Neural cell (in vitro differentiated cells): ENCODE measurements around the gene WWC2. TPM values are rescaled to one million over a fixed set of nuclear protein-coding genes. Genes with fewer than 3 reads are reported as not detected.

Experiments
- H2AFZ ChIP-seq: fragments of 200-600, 300-800 bp; sonication (generic), shearing (Covaris generic); 2 replicates; pipeline ENCODE4 v1.6.0; 2014; ENCODE audit warnings: low read depth, mild to moderate bottlenecking, antibody characterized with exemption, low read length, moderate library complexity
- H3F3A ChIP-seq: fragments of 200-600 bp; shearing (Covaris generic); 2 replicates; pipeline ENCODE4 v1.6.1; 2016; ENCODE audit warnings: mild to moderate bottlenecking, moderate library complexity, mixed read lengths, antibody characterized with exemption, low read length; ENCODE audit not compliant: insufficient read depth, poor library complexity, severe bottlenecking
- H3K27ac ChIP-seq: fragments of 200-600, 300-800 bp; sonication (generic), shearing (Covaris generic); 2 replicates; pipeline ENCODE4 v1.5.1; 2014; ENCODE audit warnings: mild to moderate bottlenecking, low read length, moderate library complexity
- H3K27me3 ChIP-seq: fragments of 300-800, 200-600 bp; sonication (generic), shearing (Covaris generic); 2 replicates; pipeline ENCODE4 v1.6.0; 2014; ENCODE audit warnings: mild to moderate bottlenecking, low read depth, low read length, moderate library complexity; ENCODE audit not compliant: insufficient read depth
- H3K36me3 ChIP-seq: fragments of 300-800, 200-600 bp; sonication (generic), shearing (Covaris generic); 2 replicates; pipeline ENCODE4 v1.5.1; 2014; ENCODE audit warnings: mild to moderate bottlenecking, antibody characterized with exemption, low read length, moderate library complexity; ENCODE audit not compliant: insufficient read depth
- H3K4me2 ChIP-seq: fragments of 300-800, 200-600 bp; sonication (generic), shearing (Covaris generic); 2 replicates; pipeline ENCODE4 v1.6.0; 2014; ENCODE audit warnings: mild to moderate bottlenecking, low read length
- H3K4me3 ChIP-seq: fragments of 300-800, 200-600 bp; sonication (generic), shearing (Covaris generic); 2 replicates; pipeline ENCODE4 v1.5.1; 2014; ENCODE audit warnings: mild to moderate bottlenecking, low read length, moderate library complexity
- H3K79me2 ChIP-seq: fragments of 200-600 bp; shearing (Covaris generic); replicated peaks from 2 replicates; pipeline ENCODE4 v1.6.0; 2014; ENCODE audit warnings: mild to moderate bottlenecking, low read length, moderate library complexity; ENCODE audit not compliant: insufficient read depth
- H3K9ac ChIP-seq: fragments of 300-800, 200-600 bp; sonication (generic), shearing (Covaris generic); 2 replicates; pipeline ENCODE4 v1.6.1; 2016; ENCODE audit warnings: mild to moderate bottlenecking, low read length, mixed read lengths
- H3K9me2 ChIP-seq: fragments of 200-600 bp; shearing (Covaris generic); 2 replicates; pipeline ENCODE4 v1.6.1; 2016; ENCODE audit warnings: mild to moderate bottlenecking, low read length, mixed read lengths; ENCODE audit not compliant: insufficient read depth
- H3K9me3 ChIP-seq: fragments of 200-600, 300-800 bp; sonication (generic), shearing (Covaris generic); 2 replicates; pipeline ENCODE4 v1.6.1; 2016; ENCODE audit warnings: mild to moderate bottlenecking, mixed run types, low read length, moderate library complexity, mixed read lengths
- H4K20me1 ChIP-seq: fragments of 200-600 bp; shearing (Covaris generic); 2 replicates; pipeline ENCODE4 v1.6.1; 2016; ENCODE audit warnings: mild to moderate bottlenecking, mixed run types; ENCODE audit not compliant: insufficient read depth
- EP300 ChIP-seq: fragments of 450-650 bp; conservative IDR thresholded peaks from 2 replicates; pipeline ENCODE4 v1.6.1; 2014; ENCODE audit warnings: antibody characterized with exemption, mild to moderate bottlenecking, moderate library complexity; ENCODE audit not compliant: poor library complexity, severe bottlenecking
- EZH2 ChIP-seq: fragments of 200-600, 300-800 bp; shearing (Covaris generic), sonication (generic); IDR thresholded peaks from 2 replicates; pipeline ENCODE4 v1.6.1; 2014; ENCODE audit warnings: antibody characterized with exemption, low read length, borderline replicate concordance, mild to moderate bottlenecking; ENCODE audit not compliant: insufficient read depth, poor library complexity, severe bottlenecking
- MXI1 ChIP-seq: fragments of 450-650 bp; conservative IDR thresholded peaks from 2 replicates; pipeline ENCODE4 v1.6.1; 2014; ENCODE audit warnings: antibody characterized with exemption, mild to moderate bottlenecking; ENCODE audit not compliant: poor library complexity, severe bottlenecking
- POLR2AphosphoS5 ChIP-seq: IDR thresholded peaks from 2 replicates; pipeline ENCODE4 v1.6.1; 2012
- RAD21 ChIP-seq: fragments of 450-650 bp; conservative IDR thresholded peaks from 2 replicates; pipeline ENCODE4 v1.6.1; 2014; ENCODE audit warnings: antibody characterized with exemption, mild to moderate bottlenecking, moderate library complexity
- REST ChIP-seq: IDR thresholded peaks from 2 replicates; pipeline ENCODE4 v1.6.1; 2012; ENCODE audit warnings: borderline replicate concordance
- SMC3 ChIP-seq: fragments of 450-650 bp; conservative IDR thresholded peaks from 2 replicates; pipeline ENCODE4 v1.6.1; 2014; ENCODE audit warnings: antibody characterized with exemption, mild to moderate bottlenecking, moderate library complexity; ENCODE audit not compliant: poor library complexity
- TAF1 ChIP-seq: IDR thresholded peaks from 2 replicates; pipeline ENCODE4 v1.6.1; 2012; ENCODE audit warnings: low read depth
- polyA plus RNA-seq: library from polyadenylated mRNA; depleted of rRNA; stranded (reverse); fragments of >200 nt; gene quantifications from 2 replicates; pipeline ENCODE4 v1.2.3, GENCODE V29; 2014
- TF ChIP-seq, protein P1 (sequence below): fragments of 450-650 bp; IDR thresholded peaks from 2 replicates; pipeline ENCODE4 v1.5.1; 2014; ENCODE audit warnings: antibody characterized with exemption, mild to moderate bottlenecking, moderate library complexity; ENCODE audit not compliant: poor library complexity, severe bottlenecking

WWC2 gene
- polyA plus RNA-seq, 1 donor from 2014 or later: 5.7 TPM

- Histone ChIP-seq H4K20me1 (no peaks in the 10 kb centered on the region), H3K36me3 (peaks cover 5% of the 10 kb centered on the region), H3K4me2 (no peak overlapping the region), H2AFZ (no peak overlapping the region), H3K79me2 (no peaks in the 10 kb centered on the region), H3K9me2 (no peaks in the 10 kb centered on the region), H3K27me3 (no peaks in the 10 kb centered on the region), H3K27ac (no peak overlapping the region), H3K9me3 (no peaks in the 10 kb centered on the region), H3K9ac (no peak overlapping the region), H3K4me3 (no peak overlapping the region), H3F3A (no peaks in the 10 kb centered on the region)
- TF ChIP-seq SMC3 (no peak), EZH2 (no peak), EP300 (no peak), REST (no peak), TAF1 (no peak), POLR2AphosphoS5 (no peak), MXI1 (no peak), RAD21 (no peak)
- TF ChIP-seq, protein P1, sequence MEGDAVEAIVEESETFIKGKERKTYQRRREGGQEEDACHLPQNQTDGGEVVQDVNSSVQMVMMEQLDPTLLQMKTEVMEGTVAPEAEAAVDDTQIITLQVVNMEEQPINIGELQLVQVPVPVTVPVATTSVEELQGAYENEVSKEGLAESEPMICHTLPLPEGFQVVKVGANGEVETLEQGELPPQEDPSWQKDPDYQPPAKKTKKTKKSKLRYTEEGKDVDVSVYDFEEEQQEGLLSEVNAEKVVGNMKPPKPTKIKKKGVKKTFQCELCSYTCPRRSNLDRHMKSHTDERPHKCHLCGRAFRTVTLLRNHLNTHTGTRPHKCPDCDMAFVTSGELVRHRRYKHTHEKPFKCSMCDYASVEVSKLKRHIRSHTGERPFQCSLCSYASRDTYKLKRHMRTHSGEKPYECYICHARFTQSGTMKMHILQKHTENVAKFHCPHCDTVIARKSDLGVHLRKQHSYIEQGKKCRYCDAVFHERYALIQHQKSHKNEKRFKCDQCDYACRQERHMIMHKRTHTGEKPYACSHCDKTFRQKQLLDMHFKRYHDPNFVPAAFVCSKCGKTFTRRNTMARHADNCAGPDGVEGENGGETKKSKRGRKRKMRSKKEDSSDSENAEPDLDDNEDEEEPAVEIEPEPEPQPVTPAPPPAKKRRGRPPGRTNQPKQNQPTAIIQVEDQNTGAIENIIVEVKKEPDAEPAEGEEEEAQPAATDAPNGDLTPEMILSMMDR: no peak
These were observed 101.4 kb downstream of the WWC2 start for GRCh38 chr4:183200453-183200852.

- H3K4me3 ChIP-seq: no peak overlapping the region
These were observed 102.3 kb downstream of the WWC2 start for GRCh38 chr4:183201331-183201730.

More at GRCh38 chr4:183201331-183201730, 102.3 kb downstream of the WWC2 start:
- peaks cover 5% of the 10 kb centered on the region for H3K36me3 ChIP-seq
- no peaks in the 10 kb centered on the region for H4K20me1 ChIP-seq
- no peaks in the 10 kb centered on the region for H3K27me3 ChIP-seq
- H3K27ac ChIP-seq: no peak overlapping the region
- TF ChIP-seq MXI1 (no peak), EZH2 (no peak), EP300 (no peak), POLR2AphosphoS5 (no peak), RAD21 (no peak), SMC3 (no peak), TAF1 (no peak)
- TF ChIP-seq, protein P1: no peak
- H3K79me2 ChIP-seq: no peaks in the 10 kb centered on the region
- no peaks in the 10 kb centered on the region for H3F3A ChIP-seq
- no peak overlapping the region for H3K4me2 ChIP-seq
- no peak overlapping the region for H3K9ac ChIP-seq
- no peak overlapping the region for H2AFZ ChIP-seq
- no peaks in the 10 kb centered on the region for H3K9me3 ChIP-seq
- H3K9me2 ChIP-seq: no peaks in the 10 kb centered on the region
